Coronary artery (tissue), 2 donors: ENCODE data around the gene CCL3.
"Not testable (repeated sequence)": the region's sequence is repeated elsewhere in the genome, so short reads cannot be mapped to it uniquely, and the experiment has no call there.

Experiments used
- DNase-seq: peaks from one replicate; pipeline ENCODE4 v3.0.0-alpha.2; 2017; ENCODE audit warnings: low spot score
- H3K27ac ChIP-seq, 2 donors: fragments of 200-600 bp; sonication (generic); one replicate each; pipeline ENCODE4 v1.5.1; 2016 to 2019
- H3K4me3 ChIP-seq: fragments of 200-600 bp; sonication (generic); 2 replicates; pipeline ENCODE4 v1.5.1; 2016; ENCODE audit warnings: mild to moderate bottlenecking, moderate library complexity
- CTCF ChIP-seq: fragments of 200-600 bp; sonication (generic); IDR thresholded peaks from one replicate; pipeline ENCODE4 v1.5.1; 2019; ENCODE audit warnings: antibody characterized with exemption

The CCL3 gene

GRCh38 chr17:36124879-36125824, 35.2 kb upstream of the CCL3 start:
- TF ChIP-seq CTCF: no peak
- no peak for DNase-seq
- H3K27ac ChIP-seq: no peak overlapping the region
- no peak overlapping the region for H3K4me3 ChIP-seq

GRCh38 chr17:36123431-36123830, 33.5 kb upstream of the CCL3 start:
- Histone ChIP-seq H3K27ac (no peak overlapping the region), H3K4me3 (no peak overlapping the region)
- TF ChIP-seq CTCF: no peak
- no peak for DNase-seq

GRCh38 chr17:36121099-36121498, 31.2 kb upstream of the CCL3 start:
- not testable (repeated sequence) for H3K4me3 ChIP-seq, DNase-seq, H3K27ac ChIP-seq

GRCh38 chr17:36120221-36120620, 30.3 kb upstream of the CCL3 start:
- Histone ChIP-seq H3K4me3 (no peak overlapping the region), H3K27ac (no peak overlapping the region)
- no peak for DNase-seq
- TF ChIP-seq CTCF: no peak

- Histone ChIP-seq H3K27ac (no peak overlapping the region), H3K4me3 (no peak overlapping the region)
- no peak for DNase-seq
- no peak for TF ChIP-seq CTCF
These were observed 28.8 kb upstream of the CCL3 start for GRCh38 chr17:36118477-36119353.

GRCh38 chr17:36117505-36118382, 27.8 kb upstream of the CCL3 start:
- DNase-seq: no peak
- TF ChIP-seq CTCF: no peak
- no peak overlapping the region for H3K4me3 ChIP-seq
- H3K27ac ChIP-seq: no peak overlapping the region

- not testable (repeated sequence) for DNase-seq, H3K4me3 ChIP-seq, H3K27ac ChIP-seq
These were observed 25.7 kb upstream of the CCL3 start for GRCh38 chr17:36115649-36115977.

GRCh38 chr17:36114971-36115648, 25.2 kb upstream of the CCL3 start:
- H3K4me3 ChIP-seq, H3K27ac ChIP-seq, DNase-seq: not testable (repeated sequence)

GRCh38 chr17:36113131-36113530, 23.2 kb upstream of the CCL3 start:
- H3K27ac ChIP-seq, H3K4me3 ChIP-seq, DNase-seq: not testable (repeated sequence)
